Measurements from ENCODE around the gene STX17.
A peak's percentile ranks its signal among the peaks of the same experiment; 100 is the strongest.

STX17 gene

GRCh38 chr9:99925541-99925940 is 19.1 kb downstream of the STX17 start:
- CTCF ChIA-PET, result no interaction called here
- DNase-seq (ENCODE audit: extremely low spot score), result no peak
- TF ChIP-seq HDGF (IDR thresholded peaks at IDR 0.05; ENCODE audit: borderline replicate concordance), result no peak
- TF ChIP-seq BHLHE40 (IDR thresholded peaks at IDR 0.05; ENCODE audit: borderline replicate concordance), result no peak
- TF ChIP-seq, protein P1, sequence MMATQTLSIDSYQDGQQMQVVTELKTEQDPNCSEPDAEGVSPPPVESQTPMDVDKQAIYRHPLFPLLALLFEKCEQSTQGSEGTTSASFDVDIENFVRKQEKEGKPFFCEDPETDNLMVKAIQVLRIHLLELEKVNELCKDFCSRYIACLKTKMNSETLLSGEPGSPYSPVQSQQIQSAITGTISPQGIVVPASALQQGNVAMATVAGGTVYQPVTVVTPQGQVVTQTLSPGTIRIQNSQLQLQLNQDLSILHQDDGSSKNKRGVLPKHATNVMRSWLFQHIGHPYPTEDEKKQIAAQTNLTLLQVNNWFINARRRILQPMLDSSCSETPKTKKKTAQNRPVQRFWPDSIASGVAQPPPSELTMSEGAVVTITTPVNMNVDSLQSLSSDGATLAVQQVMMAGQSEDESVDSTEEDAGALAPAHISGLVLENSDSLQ (IDR thresholded peaks at IDR 0.05), result no peak
- TF ChIP-seq FOXK2 (IDR thresholded peaks at IDR 0.05), result no peak
- TF ChIP-seq ZNF384 (IDR thresholded peaks at IDR 0.05), result no peak
- TF ChIP-seq ELF4 (IDR thresholded peaks at IDR 0.05), result no peak
- TF ChIP-seq TARDBP (IDR thresholded peaks at IDR 0.05), result no peak
- TF ChIP-seq SP1 (IDR thresholded peaks at IDR 0.05), result no peak
- TF ChIP-seq ARNT (IDR thresholded peaks at IDR 0.05), result no peak
- POLR2A ChIA-PET, result no interaction called here

- DNase-seq (ENCODE audit: extremely low spot score), result no peak
- ChIA-PET POLR2A (no interaction called here), CTCF (no interaction called here)
- TF ChIP-seq L3MBTL2 (conservative IDR thresholded peaks at IDR 0.05) (no peak), NFRKB (IDR thresholded peaks at IDR 0.05) (no peak), ZNF384 (IDR thresholded peaks at IDR 0.05) (no peak), ELF4 (IDR thresholded peaks at IDR 0.05) (no peak), FOXA1 (IDR thresholded peaks at IDR 0.05) (no peak), SP1 (IDR thresholded peaks at IDR 0.05) (no peak), ARNT (IDR thresholded peaks at IDR 0.05) (no peak), HDGF (IDR thresholded peaks at IDR 0.05; ENCODE audit: borderline replicate concordance) (no peak), FOXM1 (IDR thresholded peaks at IDR 0.05; ENCODE audit: borderline replicate concordance) (no peak), CTBP1 (IDR thresholded peaks at IDR 0.05; ENCODE audit: borderline replicate concordance) (no peak), LEF1 (IDR thresholded peaks at IDR 0.05; ENCODE audit: borderline replicate concordance) (no peak), TARDBP (IDR thresholded peaks at IDR 0.05) (no peak), BHLHE40 (IDR thresholded peaks at IDR 0.05; ENCODE audit: borderline replicate concordance) (no peak), SUZ12 (IDR thresholded peaks at IDR 0.05) (no peak), FOXK2 (IDR thresholded peaks at IDR 0.05) (no peak)
- TF ChIP-seq, protein P1 (IDR thresholded peaks at IDR 0.05), result no peak
These were observed 23.2 kb downstream of the STX17 start for GRCh38 chr9:99929652-99930051.

DNA sequence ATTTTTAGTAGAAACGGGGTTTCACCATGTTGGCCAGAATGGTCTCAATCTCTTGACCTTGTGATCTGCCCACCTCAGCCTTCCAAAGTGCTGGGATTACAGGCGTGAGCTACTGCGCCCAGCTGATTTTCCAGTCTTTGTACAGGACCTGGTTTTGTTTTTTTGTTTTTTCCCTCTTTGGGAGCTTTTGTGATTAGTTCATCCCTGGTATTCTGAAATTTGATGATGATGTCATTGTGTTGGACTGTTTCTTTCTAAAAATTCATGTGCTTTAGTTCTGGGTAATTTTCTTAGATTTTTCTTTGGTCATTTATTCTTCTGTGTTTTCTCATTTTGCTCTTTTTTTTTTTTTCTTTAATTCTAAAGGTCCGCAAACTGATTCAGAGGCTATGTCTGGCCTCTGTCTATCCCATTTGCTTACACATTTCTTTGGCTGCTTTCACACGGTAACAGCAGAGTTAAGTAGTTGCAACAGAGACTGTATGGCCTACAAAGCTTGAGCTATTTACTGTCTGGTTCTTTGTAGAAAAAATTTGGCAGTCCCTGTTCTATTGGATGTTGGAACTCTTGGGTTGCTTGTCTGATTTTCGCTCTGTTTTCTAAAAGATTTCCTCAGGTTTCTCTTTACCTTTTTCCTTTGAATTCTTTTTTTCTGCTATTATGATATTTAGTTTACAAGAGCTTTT is 24.8 kb downstream of the STX17 start:
- POLR2A ChIA-PET, result no interaction called here
- TF ChIP-seq ELF4 (IDR thresholded peaks at IDR 0.05) (no peak), FOXA1 (IDR thresholded peaks at IDR 0.05) (no peak), ZNF384 (IDR thresholded peaks at IDR 0.05) (no peak), TARDBP (IDR thresholded peaks at IDR 0.05) (no peak), HDGF (IDR thresholded peaks at IDR 0.05; ENCODE audit: borderline replicate concordance) (no peak), L3MBTL2 (conservative IDR thresholded peaks at IDR 0.05) (no peak), SP1 (IDR thresholded peaks at IDR 0.05) (no peak)
- TF ChIP-seq, protein P1 (IDR thresholded peaks at IDR 0.05), result no peak
- CTCF ChIA-PET, result no interaction called here
- DNase-seq (ENCODE audit: extremely low spot score), result no peak

GRCh38 chr9:99936947-99937587 is 30.6 kb downstream of the STX17 start:
- no peak for DNase-seq (ENCODE audit: extremely low spot score)
- ChIA-PET POLR2A (no interaction called here), CTCF (interaction anchor here (0.9 kb wide), 1 partner anchor 11 kb away, joined by 4 read pairs; no protein-coding TSS in a partner anchor)
- TF ChIP-seq FOXK2 (IDR thresholded peaks at IDR 0.05), result no peak
- TF ChIP-seq SP1 (IDR thresholded peaks at IDR 0.05), result no peak
- no peak for TF ChIP-seq FOXA1 (IDR thresholded peaks at IDR 0.05)
- no peak for TF ChIP-seq HDGF (IDR thresholded peaks at IDR 0.05; ENCODE audit: borderline replicate concordance)
- TF ChIP-seq, protein P1 (IDR thresholded peaks at IDR 0.05), result no peak
- TF ChIP-seq ZNF384 (IDR thresholded peaks at IDR 0.05), result no peak
- TF ChIP-seq L3MBTL2 (conservative IDR thresholded peaks at IDR 0.05), result no peak
- TF ChIP-seq BHLHE40 (IDR thresholded peaks at IDR 0.05; ENCODE audit: borderline replicate concordance), result no peak
- TF ChIP-seq CTBP1 (IDR thresholded peaks at IDR 0.05; ENCODE audit: borderline replicate concordance), result no peak
- TF ChIP-seq NFRKB (IDR thresholded peaks at IDR 0.05), result no peak
- TF ChIP-seq ARNT (IDR thresholded peaks at IDR 0.05), result no peak
- TF ChIP-seq LEF1 (IDR thresholded peaks at IDR 0.05; ENCODE audit: borderline replicate concordance), result no peak
- TF ChIP-seq ELF4 (IDR thresholded peaks at IDR 0.05), result no peak
- no peak for TF ChIP-seq TARDBP (IDR thresholded peaks at IDR 0.05)
- TF ChIP-seq SUZ12 (IDR thresholded peaks at IDR 0.05), result no peak

- TF ChIP-seq BHLHE40 (IDR thresholded peaks at IDR 0.05; ENCODE audit: borderline replicate concordance) (no peak), SP1 (IDR thresholded peaks at IDR 0.05) (no peak), NFRKB (IDR thresholded peaks at IDR 0.05) (no peak), FOXM1 (IDR thresholded peaks at IDR 0.05; ENCODE audit: borderline replicate concordance) (no peak), ELF4 (IDR thresholded peaks at IDR 0.05) (no peak), LEF1 (IDR thresholded peaks at IDR 0.05; ENCODE audit: borderline replicate concordance) (no peak), L3MBTL2 (conservative IDR thresholded peaks at IDR 0.05) (no peak), TARDBP (IDR thresholded peaks at IDR 0.05) (no peak), CTBP1 (IDR thresholded peaks at IDR 0.05; ENCODE audit: borderline replicate concordance) (no peak), ZNF384 (IDR thresholded peaks at IDR 0.05) (no peak)
- TF ChIP-seq, protein P1 (IDR thresholded peaks at IDR 0.05), result no peak
- CTCF ChIA-PET, result interaction anchor here (0.6 to 1.3 kb wide), 6 partner anchors 8 to 784 kb away, joined by 4 to 5 read pairs (median 4); no protein-coding TSS in a partner anchor
- POLR2A ChIA-PET, result no interaction called here
- DNase-seq (ENCODE audit: extremely low spot score), result peak; percentile 21
These were observed 40.9 kb downstream of the STX17 start for GRCh38 chr9:99947395-99947794.

All from HEK293T (cell line).